K562 (cell line): ENCODE results near the gene KIF17. TPM values are rescaled to one million over a fixed set of nuclear protein-coding genes. Genes with fewer than 3 reads are reported as not detected.

Experiments used
- FOXA1 ChIP-seq: fragments of 450-650 bp; IDR thresholded peaks from 2 replicates; pipeline ENCODE4 v1.6.1; 2016; ENCODE audit warnings: mild to moderate bottlenecking, borderline replicate concordance
- ZNF609 ChIP-seq: sonication (generic); formaldehyde crosslinking; IDR thresholded peaks from 2 replicates; pipeline ENCODE4 v1.8.1; 2023; ENCODE audit warnings: missing genetic modification reagents, mild to moderate bottlenecking, borderline replicate concordance
- polyA plus RNA-seq, 8 experiments: library from polyadenylated mRNA; depleted of rRNA in 4 of 8; stranded (reverse) in 5 of 8; unstranded in 3 of 8; fragments of >200 nt; fragmentation: Nextera tagmentation in 2 of 8; fragmentation: Illumina TruSeq in 1 of 8; extraction: Ambion mirVana in 2 of 8; extraction: Trizol in 1 of 8; gene quantifications; 2 replicates each; pipeline versions ENCODE4 v1.2.1 to v1.2.3, GENCODE V29; 2011 to 2014; ENCODE audit warnings: inconsistent platforms in 1 of 8, missing spikeins in 1 of 8
- total RNA-seq, 7 experiments: library from RNA; depleted of rRNA in 6 of 7; stranded (reverse); fragments of >200 nt in 6 of 7; fragmentation: Illumina TruSeq in 2 of 7; extraction: Trizol in 2 of 7; gene quantifications; 2 replicates each; pipeline versions ENCODE4 v1.2.1 to v1.2.3, GENCODE V29; 2011 to 2021; ENCODE audit warnings: low replicate concordance in 1 of 7
- TF ChIP-seq, protein P1 (sequence below): fragments of 150-350 bp; IDR thresholded peaks from 2 replicates; pipeline ENCODE4 v1.6.1; 2014; ENCODE audit warnings: low read depth, mild to moderate bottlenecking, low read length, borderline replicate concordance

KIF17 gene
- total and polyA plus RNA-seq, 9 of the 15 experiments (the other 6 are each of a cell fraction or from before 2014, with no cell fraction given): 0.04 to 0.47 (median 0.18) TPM; not detected in 5

DNA sequence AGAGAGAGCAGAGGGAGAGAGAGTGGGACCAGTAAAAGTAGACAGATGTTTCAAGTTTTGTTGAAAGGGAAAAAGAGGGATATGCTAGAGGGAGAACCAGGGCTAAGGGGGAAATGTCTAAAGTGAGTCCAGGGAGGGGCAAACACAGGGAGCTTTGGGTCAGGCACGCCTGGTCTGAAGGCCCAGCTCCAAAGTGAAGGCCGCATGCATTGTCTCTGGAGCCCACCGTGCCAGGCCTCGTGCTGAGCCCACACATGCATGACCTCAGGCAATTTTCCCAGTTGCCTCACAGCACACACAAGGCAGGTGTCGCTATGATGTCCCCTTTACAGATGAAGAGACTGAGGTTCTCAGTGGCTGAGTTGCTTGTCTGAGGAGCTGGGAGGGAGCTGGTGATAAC, 16.0 kb downstream of the KIF17 start (continued):
- no peak for TF ChIP-seq ZNF609 (CRISPR knock-in tag)
- no peak for TF ChIP-seq FOXA1
- TF ChIP-seq, protein P1, sequence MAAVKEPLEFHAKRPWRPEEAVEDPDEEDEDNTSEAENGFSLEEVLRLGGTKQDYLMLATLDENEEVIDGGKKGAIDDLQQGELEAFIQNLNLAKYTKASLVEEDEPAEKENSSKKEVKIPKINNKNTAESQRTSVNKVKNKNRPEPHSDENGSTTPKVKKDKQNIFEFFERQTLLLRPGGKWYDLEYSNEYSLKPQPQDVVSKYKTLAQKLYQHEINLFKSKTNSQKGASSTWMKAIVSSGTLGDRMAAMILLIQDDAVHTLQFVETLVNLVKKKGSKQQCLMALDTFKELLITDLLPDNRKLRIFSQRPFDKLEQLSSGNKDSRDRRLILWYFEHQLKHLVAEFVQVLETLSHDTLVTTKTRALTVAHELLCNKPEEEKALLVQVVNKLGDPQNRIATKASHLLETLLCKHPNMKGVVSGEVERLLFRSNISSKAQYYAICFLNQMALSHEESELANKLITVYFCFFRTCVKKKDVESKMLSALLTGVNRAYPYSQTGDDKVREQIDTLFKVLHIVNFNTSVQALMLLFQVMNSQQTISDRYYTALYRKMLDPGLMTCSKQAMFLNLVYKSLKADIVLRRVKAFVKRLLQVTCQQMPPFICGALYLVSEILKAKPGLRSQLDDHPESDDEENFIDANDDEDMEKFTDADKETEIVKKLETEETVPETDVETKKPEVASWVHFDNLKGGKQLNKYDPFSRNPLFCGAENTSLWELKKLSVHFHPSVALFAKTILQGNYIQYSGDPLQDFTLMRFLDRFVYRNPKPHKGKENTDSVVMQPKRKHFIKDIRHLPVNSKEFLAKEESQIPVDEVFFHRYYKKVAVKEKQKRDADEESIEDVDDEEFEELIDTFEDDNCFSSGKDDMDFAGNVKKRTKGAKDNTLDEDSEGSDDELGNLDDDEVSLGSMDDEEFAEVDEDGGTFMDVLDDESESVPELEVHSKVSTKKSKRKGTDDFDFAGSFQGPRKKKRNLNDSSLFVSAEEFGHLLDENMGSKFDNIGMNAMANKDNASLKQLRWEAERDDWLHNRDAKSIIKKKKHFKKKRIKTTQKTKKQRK: no peak
